ENCODE results near the gene C1QTNF12. TPM values are rescaled to one million over a fixed set of nuclear protein-coding genes. Genes with fewer than 3 reads are reported as not detected.

The C1QTNF12 gene
- total and polyA plus RNA-seq, 2 of the 8 experiments (the other 6 are each of a cell fraction or from before 2014, with no cell fraction given), result 2.1 to 3.7 TPM

GRCh38 chr1:1259540-1259939 is 13.0 kb upstream of the C1QTNF12 start:
- Histone ChIP-seq H3K4me2 (ENCODE audit: insufficient read depth in 1 of 2, low read depth in 2 of 2, low read length in 2 of 2) (no peak overlapping the region), H3K14ac (ENCODE audit: insufficient read length) (no peak overlapping the region), H4K20me1 (replicated peaks in 1 of 2; ENCODE audit: control insufficient read depth in 1 of 2, insufficient read depth in 2 of 2, low read length in 2 of 2) (peaks cover 13 to 33% of the 10 kb centered on the region in 2 experiments), H3K23me2 (ENCODE audit: low read depth, low read length) (no peaks in the 10 kb centered on the region), H3K4me1 (replicated peaks in 1 of 4; ENCODE audit: control insufficient read depth in 3 of 4, insufficient read depth in 4 of 4, low read length in 3 of 4) (peaks cover 0 to 14% (median 8%) of the 10 kb centered on the region in 4 experiments; a peak in 6 of 7 replicates), H3K23ac (ENCODE audit: insufficient read length) (no peak overlapping the region), H2BK120ac (replicated peaks; ENCODE audit: low read depth, low read length) (no peak overlapping the region), H2AK5ac (ENCODE audit: low read depth, low read length) (no peak overlapping the region), H2BK12ac (ENCODE audit: low read depth, low read length) (no peak overlapping the region), H3K27me3 (replicated peaks in 1 of 4; ENCODE audit: control insufficient read depth in 3 of 4, extremely low read depth in 1 of 4, insufficient read depth in 3 of 4, low read length in 3 of 4) (no peaks in the 10 kb centered on the region), H4K91ac (replicated peaks; ENCODE audit: insufficient read length, low read length) (no peak overlapping the region), H3K79me2 (ENCODE audit: control insufficient read depth in 1 of 2, insufficient read depth in 2 of 2, low read length in 2 of 2) (peaks cover 0 to 10% of the 10 kb centered on the region in 2 experiments; a peak in 2 of 4 replicates), H3K4ac (replicated peaks; ENCODE audit: insufficient read length, low read depth, low read length) (no peak overlapping the region), H3K36me3 (ENCODE audit: control insufficient read depth in 2 of 4, insufficient read depth in 4 of 4, low read length in 3 of 4) (peaks cover 13 to 38% (median 27%) of the 10 kb centered on the region in 4 experiments), H3K9me3 (ENCODE audit: insufficient read depth in 2 of 2, low read depth in 1 of 2, low read length in 1 of 2) (no peaks in the 10 kb centered on the region), H3K79me1 (ENCODE audit: low read depth, low read length) (peaks cover 11% of the 10 kb centered on the region), H2BK15ac (ENCODE audit: low read length) (no peak overlapping the region), H4K8ac (ENCODE audit: extremely low read depth, insufficient read depth, low read length) (no peak overlapping the region), H2BK5ac (ENCODE audit: low read depth, low read length) (no peak overlapping the region; the same call in 1 of the 2 replicates), H3K56ac (replicated peaks; ENCODE audit: insufficient read length, low read depth, low read length) (no peak overlapping the region), H3K9ac (replicated peaks in 1 of 4; ENCODE audit: extremely low read depth in 1 of 4, low read depth in 3 of 4, low read length in 3 of 4) (no peak overlapping the region), H3K4me3 (ENCODE audit: extremely low read depth in 1 of 4, insufficient read depth in 2 of 4, low read depth in 3 of 4, low read length in 4 of 4) (no peak overlapping the region), H3K27ac (ENCODE audit: low read depth, low read length) (no peak overlapping the region), H2AFZ (ENCODE audit: low read length) (no peak overlapping the region), H4K5ac (ENCODE audit: insufficient read length, low read depth, low read length) (no peak overlapping the region), H3K18ac (ENCODE audit: extremely low read depth, low read length) (no peak overlapping the region), H2BK20ac (ENCODE audit: low read length) (no peak overlapping the region)
- ChIA-PET CTCF (ENCODE audit: partially characterized antibody) (no interaction called here), POLR2A (ENCODE audit: partially characterized antibody) (interaction anchor here (0.9 to 3.9 kb wide), 5 partner anchors 9 to 46 kb away, joined by 3 to 16 read pairs (median 3); partner anchors contain the start of genes SDF4 and UBE2J2)
- 95% methylated on average over 9 of the region's 18 CpGs; no CpG with 5 or more reads in 1 of the 2 experiments for WGBS, 2 experiments (ENCODE audit: extremely low coverage in 1 of 2, insufficient coverage in 1 of 2, insufficient read length in 1 of 2, insufficient replicate concordance in 2 of 2, low coverage in 1 of 2, low lambda C conversion rate in 2 of 2, missing lambda C conversion rate in 1 of 2)
- no peak for FAIRE-seq
- no peak for DNase-seq (ENCODE audit: low read depth in 1 of 2, low spot score in 2 of 2)
- no peak for TF ChIP-seq NRF1 (IDR thresholded peaks at IDR 0.05; ENCODE audit: low read depth, low read length)
- TF ChIP-seq MAX (IDR thresholded peaks at IDR 0.05), result no peak
- no peak for TF ChIP-seq ZNF274 (IDR thresholded peaks at IDR 0.05; ENCODE audit: borderline replicate concordance, extremely low read depth, low read length)
